ENCODE results near the gene RPL28.

The RPL28 gene

DNA sequence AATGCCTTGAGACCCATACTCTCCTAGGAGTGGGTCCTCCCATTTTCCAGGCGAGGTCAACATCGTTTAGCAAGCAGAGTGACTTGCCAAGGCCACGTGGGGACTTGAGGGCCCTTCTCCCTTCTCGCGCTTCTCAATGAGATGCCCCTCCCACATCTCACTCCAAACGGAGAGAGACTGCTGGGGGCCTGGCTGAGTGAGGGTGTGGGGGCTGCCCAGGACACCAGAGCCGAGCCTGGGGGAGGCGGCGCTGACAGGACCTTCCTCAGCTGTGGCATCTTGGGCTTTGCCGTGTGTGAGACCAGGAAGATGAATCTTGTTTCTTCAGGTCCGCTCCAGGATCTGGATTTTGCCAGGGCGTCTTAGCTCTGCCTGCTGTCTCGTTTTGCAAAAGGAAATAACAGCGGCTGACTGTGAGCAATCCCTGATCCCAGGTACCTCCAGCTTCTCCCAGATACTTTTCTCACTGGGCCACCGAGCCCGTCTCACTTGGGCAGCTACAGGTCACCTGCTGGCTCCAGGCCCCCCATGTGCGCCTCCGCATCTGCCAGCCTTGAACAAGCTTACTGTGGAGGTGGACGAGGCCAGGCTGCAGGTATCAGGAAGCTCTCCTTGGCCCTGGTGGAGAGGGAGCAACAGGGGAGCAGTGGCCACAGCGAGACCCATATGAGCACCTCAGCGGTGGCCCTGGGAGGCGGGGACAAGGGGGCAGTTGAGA, 37.3 kb upstream of the RPL28 start:
- TF ChIP-seq FOXP2 (optimal IDR thresholded peaks at IDR 0.05; ENCODE audit: borderline replicate concordance, extremely low read depth, extremely low read length, insufficient read depth) (no peak), TAF1 (IDR thresholded peaks at IDR 0.05; ENCODE audit: borderline replicate concordance, insufficient read depth, low read length) (no peak), SIN3A (IDR thresholded peaks at IDR 0.05; ENCODE audit: borderline replicate concordance, insufficient read depth, low read length) (no peak), POLR2AphosphoS5 (IDR thresholded peaks at IDR 0.05; ENCODE audit: low read depth, low read length) (no peak)
- TF ChIP-seq, protein P1, sequence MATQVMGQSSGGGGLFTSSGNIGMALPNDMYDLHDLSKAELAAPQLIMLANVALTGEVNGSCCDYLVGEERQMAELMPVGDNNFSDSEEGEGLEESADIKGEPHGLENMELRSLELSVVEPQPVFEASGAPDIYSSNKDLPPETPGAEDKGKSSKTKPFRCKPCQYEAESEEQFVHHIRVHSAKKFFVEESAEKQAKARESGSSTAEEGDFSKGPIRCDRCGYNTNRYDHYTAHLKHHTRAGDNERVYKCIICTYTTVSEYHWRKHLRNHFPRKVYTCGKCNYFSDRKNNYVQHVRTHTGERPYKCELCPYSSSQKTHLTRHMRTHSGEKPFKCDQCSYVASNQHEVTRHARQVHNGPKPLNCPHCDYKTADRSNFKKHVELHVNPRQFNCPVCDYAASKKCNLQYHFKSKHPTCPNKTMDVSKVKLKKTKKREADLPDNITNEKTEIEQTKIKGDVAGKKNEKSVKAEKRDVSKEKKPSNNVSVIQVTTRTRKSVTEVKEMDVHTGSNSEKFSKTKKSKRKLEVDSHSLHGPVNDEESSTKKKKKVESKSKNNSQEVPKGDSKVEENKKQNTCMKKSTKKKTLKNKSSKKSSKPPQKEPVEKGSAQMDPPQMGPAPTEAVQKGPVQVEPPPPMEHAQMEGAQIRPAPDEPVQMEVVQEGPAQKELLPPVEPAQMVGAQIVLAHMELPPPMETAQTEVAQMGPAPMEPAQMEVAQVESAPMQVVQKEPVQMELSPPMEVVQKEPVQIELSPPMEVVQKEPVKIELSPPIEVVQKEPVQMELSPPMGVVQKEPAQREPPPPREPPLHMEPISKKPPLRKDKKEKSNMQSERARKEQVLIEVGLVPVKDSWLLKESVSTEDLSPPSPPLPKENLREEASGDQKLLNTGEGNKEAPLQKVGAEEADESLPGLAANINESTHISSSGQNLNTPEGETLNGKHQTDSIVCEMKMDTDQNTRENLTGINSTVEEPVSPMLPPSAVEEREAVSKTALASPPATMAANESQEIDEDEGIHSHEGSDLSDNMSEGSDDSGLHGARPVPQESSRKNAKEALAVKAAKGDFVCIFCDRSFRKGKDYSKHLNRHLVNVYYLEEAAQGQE (IDR thresholded peaks at IDR 0.05; ENCODE audit: insufficient read depth in 1 of 2, low read depth in 2 of 2, low read length in 2 of 2): no peak

DNA sequence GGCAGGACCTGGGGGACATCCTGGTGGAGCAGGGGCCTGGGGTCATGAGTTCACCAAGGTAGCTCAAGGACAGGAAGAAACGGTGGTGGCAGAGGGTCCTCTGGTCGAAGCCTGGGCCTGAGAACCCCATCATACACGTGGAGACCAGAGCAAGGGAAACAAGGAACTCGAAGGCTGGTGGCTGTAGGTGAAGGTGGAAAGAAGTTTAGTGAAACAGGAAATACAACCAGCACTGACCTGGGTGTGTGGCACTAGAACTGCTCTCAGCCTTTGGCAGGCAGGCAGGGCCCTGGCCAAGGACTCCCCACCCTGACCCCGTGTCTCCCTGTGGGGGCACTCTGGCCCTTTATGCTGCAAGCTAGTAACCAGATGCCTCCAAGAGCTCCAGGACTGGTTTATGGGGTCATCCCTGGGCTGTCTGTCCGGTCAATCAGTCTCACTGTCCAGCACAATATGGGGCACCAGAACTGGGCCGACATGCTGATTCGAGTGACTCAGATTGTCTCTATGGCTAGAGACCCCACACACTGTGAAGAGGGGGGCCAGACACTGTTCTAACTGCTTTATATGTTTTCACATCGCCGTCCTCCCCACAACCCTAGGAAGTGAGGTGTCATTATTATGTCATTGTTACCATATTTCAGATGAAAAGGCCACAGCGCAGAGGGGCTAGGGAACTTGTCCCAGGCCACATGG, 35.0 kb upstream of the RPL28 start:
- TF ChIP-seq FOXP2 (optimal IDR thresholded peaks at IDR 0.05; ENCODE audit: borderline replicate concordance, extremely low read depth, extremely low read length, insufficient read depth): no peak
- TF ChIP-seq, protein P1 (IDR thresholded peaks at IDR 0.05; ENCODE audit: insufficient read depth in 1 of 2, low read depth in 2 of 2, low read length in 2 of 2): no peak
- no peak for TF ChIP-seq POLR2AphosphoS5 (IDR thresholded peaks at IDR 0.05; ENCODE audit: low read depth, low read length)
- no peak for TF ChIP-seq TAF1 (IDR thresholded peaks at IDR 0.05; ENCODE audit: borderline replicate concordance, insufficient read depth, low read length)
- no peak for TF ChIP-seq SIN3A (IDR thresholded peaks at IDR 0.05; ENCODE audit: borderline replicate concordance, insufficient read depth, low read length)

DNA sequence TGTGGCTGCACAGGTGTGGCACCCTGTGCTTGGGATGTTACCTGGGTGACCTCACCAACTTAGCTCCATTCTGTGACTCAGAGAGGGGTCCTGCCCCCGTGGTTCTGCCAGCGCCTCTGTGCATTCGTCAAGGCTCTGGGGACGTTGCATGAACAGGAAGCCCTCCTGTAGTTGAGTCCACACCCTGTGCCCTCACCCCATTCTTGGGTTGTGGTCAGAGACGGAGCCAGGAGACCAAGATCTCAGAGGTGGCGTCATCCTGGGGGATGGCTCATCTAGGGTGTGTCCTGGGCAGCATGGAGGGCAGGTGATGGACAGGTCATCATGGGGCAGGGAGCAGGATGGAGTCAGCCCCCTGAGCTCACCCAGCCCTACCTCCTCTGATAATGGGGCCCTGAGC, 33.7 kb upstream of the RPL28 start:
- TF ChIP-seq SIN3A (IDR thresholded peaks at IDR 0.05; ENCODE audit: borderline replicate concordance, insufficient read depth, low read length) (no peak), TAF1 (IDR thresholded peaks at IDR 0.05; ENCODE audit: borderline replicate concordance, insufficient read depth, low read length) (no peak), FOXP2 (optimal IDR thresholded peaks at IDR 0.05; ENCODE audit: borderline replicate concordance, extremely low read depth, extremely low read length, insufficient read depth) (no peak), POLR2AphosphoS5 (IDR thresholded peaks at IDR 0.05; ENCODE audit: low read depth, low read length) (no peak)
- TF ChIP-seq, protein P1 (IDR thresholded peaks at IDR 0.05; ENCODE audit: insufficient read depth in 1 of 2, low read depth in 2 of 2, low read length in 2 of 2): no peak

DNA sequence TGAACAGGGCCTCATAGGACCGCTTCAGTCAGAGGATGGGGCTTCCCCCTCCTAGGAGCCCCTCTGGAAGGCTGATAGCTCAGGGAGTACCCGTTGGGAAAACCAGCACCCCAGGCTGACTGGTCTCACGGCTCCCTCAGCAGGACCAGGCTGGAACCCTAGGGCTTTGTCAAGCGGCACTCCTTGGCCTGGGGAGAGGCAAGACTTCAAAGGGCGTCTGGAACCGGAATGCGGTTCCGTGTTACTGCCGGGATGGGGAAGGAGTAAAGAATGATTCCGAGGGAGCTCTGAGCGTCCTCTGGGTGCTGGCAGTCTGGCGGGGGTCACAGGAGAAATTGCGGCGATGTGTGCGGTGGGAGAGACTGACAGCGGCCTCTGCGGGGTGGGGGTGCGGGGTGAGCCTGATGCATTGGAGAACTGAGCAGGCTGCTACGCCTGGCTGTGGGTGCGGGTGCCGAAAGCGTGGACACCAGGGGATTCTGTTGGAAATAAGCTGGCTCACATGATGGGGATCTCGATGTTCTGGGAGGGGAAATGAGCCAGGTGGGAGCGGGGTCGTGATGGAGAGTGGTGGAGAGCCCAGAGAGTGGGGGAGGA, 33.1 kb upstream of the RPL28 start:
- TF ChIP-seq SIN3A (IDR thresholded peaks at IDR 0.05; ENCODE audit: borderline replicate concordance, insufficient read depth, low read length): no peak
- TF ChIP-seq, protein P1 (IDR thresholded peaks at IDR 0.05; ENCODE audit: insufficient read depth in 1 of 2, low read depth in 2 of 2, low read length in 2 of 2): no peak
- TF ChIP-seq POLR2AphosphoS5 (IDR thresholded peaks at IDR 0.05; ENCODE audit: low read depth, low read length): no peak
- no peak for TF ChIP-seq TAF1 (IDR thresholded peaks at IDR 0.05; ENCODE audit: borderline replicate concordance, insufficient read depth, low read length)
- TF ChIP-seq FOXP2 (optimal IDR thresholded peaks at IDR 0.05; ENCODE audit: borderline replicate concordance, extremely low read depth, extremely low read length, insufficient read depth): no peak

Data from PFSK-1 (cell line).